ENCODE results near the gene DUS2.
"Not testable (repeated sequence)": the region's sequence is repeated elsewhere in the genome, so short reads cannot be mapped to it uniquely, and the experiment has no call there.

The DUS2 gene

GRCh38 chr16:68005211-68005610 lies 17.9 kb upstream of the DUS2 start:
- in situ Hi-C loops (cut with HindIII; ENCODE audit: low pct_unique_long_range_greater_than_20kb, low sequenced_read_pairs), result no loop called here
- TF ChIP-seq JUND (IDR thresholded peaks at IDR 0.05; ENCODE audit: low read depth), result no peak
- no peak for DNase-seq (ENCODE audit: low read depth in 1 of 2, low spot score in 1 of 2)

- in situ Hi-C loops (cut with HindIII; ENCODE audit: low pct_unique_long_range_greater_than_20kb, low sequenced_read_pairs), result no loop called here
- TF ChIP-seq JUND (IDR thresholded peaks at IDR 0.05; ENCODE audit: low read depth), result no peak
- no peak for DNase-seq (ENCODE audit: low read depth in 1 of 2, low spot score in 1 of 2)
Observed at GRCh38 chr16:68005786-68006286, 17.2 kb upstream of the DUS2 start.

DNA sequence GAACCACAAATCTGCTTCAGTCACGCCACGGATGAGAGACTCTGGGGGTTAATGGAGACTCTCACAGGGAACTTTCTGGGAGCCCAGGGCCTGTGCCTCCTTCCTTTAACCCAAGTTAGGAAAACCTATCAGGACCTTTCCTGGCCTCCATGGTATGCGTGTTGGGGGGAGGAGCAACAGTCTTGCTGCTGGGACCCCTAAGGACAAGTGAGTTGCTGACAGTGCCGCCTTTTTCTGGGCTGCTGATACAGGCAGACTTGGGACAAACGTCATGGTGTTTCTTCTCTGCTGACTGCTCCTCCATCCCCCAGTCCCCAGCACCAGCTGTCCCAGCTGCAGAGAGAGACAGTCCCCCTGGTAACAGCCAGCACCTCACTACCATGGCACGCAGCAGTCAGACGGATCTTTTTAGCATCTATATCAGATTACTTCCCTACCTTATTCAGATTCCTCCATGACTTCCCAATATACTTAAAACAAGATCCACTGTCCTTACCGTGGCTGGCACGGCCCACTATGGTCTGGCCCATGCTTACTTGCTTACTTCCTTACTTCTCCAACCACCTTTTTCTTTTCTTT lies 13.8 kb upstream of the DUS2 start:
- in situ Hi-C loops (cut with HindIII; ENCODE audit: low pct_unique_long_range_greater_than_20kb, low sequenced_read_pairs), result no loop called here
- no peak for TF ChIP-seq JUND (IDR thresholded peaks at IDR 0.05; ENCODE audit: low read depth)
- DNase-seq (ENCODE audit: low read depth in 1 of 2, low spot score in 1 of 2), result no peak

DNA sequence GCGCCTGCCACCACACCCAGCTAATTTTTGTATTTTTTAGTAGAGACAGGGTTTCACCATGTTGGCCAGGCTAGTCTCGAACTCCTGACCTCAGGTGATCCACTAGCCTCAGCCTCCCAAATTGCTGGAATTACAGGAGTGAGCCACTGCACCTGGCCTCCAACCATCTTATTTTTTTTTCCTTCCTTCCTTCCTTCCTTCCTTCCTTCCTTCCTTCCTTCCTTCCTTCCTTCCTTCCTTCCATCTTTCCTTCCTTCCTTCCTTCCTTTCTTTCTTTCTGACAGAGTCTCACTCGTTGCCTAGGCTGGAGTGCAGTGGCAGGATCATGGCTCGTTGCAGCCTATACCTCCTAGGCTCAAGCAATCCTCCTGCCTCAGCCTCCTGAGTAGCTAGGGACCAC lies 13.2 kb upstream of the DUS2 start:
- in situ Hi-C loops (cut with HindIII; ENCODE audit: low pct_unique_long_range_greater_than_20kb, low sequenced_read_pairs), result not testable (repeated sequence)

GRCh38 chr16:68013440-68013839 lies 9.6 kb upstream of the DUS2 start:
- no peak for DNase-seq (ENCODE audit: low read depth in 1 of 2, low spot score in 1 of 2)
- in situ Hi-C loops (cut with HindIII; ENCODE audit: low pct_unique_long_range_greater_than_20kb, low sequenced_read_pairs), result no loop called here
- TF ChIP-seq JUND (IDR thresholded peaks at IDR 0.05; ENCODE audit: low read depth), result no peak

More for the DNA sequence above, 13.2 kb upstream of the DUS2 start:
- not testable (repeated sequence) for DNase-seq (ENCODE audit: low read depth in 1 of 2, low spot score in 1 of 2)

DNA sequence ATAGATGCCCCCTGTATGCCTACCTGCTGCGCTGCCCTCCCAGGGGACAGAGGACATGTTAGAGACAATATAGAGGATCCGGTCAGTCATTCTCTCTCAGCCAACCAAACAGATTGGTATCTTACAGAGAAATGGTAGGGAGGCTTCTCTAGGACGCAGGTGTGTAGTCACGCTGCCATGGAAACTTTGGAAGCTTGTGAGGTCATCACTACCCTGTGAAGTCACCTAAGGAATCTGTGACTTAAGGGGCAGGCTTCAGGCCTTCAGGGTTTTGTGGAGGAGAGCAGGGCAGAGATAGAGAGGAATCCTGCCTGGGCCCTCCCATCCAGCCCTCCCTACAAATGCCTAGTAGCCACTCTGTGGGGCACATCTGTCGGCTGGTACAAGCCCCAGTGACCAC lies 7.4 kb upstream of the DUS2 start, which contains the start of gene DPEP2NB:
DPEP2NB (minus strand) TSS at position 231 of the 400 bp plus-strand sequence; CDS start at position 90, 141 bp downstream.
- DNase-seq (ENCODE audit: low read depth in 1 of 2, low spot score in 1 of 2), result no peak
- in situ Hi-C loops (cut with HindIII; ENCODE audit: low pct_unique_long_range_greater_than_20kb, low sequenced_read_pairs), result no loop called here
- TF ChIP-seq JUND (IDR thresholded peaks at IDR 0.05; ENCODE audit: low read depth), result no peak

DNA sequence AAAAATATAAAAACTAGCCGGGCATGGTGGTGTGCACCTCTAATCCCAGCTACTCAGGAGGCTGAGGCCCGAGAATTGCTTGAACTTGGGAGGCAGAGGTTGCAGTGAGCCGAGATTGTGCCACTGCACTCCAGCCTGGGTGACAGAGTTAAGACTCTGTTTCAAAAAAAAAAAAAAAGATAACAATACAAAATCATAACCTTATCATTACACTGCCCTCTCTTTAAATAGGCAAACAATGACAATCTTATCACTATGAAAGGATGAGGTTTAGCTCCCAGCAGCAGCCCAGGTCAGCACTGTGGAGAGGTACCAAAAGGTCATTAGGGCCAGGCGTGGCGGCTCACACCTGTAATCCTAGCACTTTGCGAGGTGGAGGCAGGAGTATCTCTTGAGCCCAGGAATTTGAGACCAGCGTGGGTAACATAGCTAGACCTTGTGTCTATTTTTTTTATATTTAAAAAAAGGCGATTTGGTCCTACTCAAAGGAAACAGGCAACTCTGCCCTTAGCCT lies 3.9 kb upstream of the DUS2 start:
- in situ Hi-C loops (cut with HindIII; ENCODE audit: low pct_unique_long_range_greater_than_20kb, low sequenced_read_pairs), result no loop called here

DNA sequence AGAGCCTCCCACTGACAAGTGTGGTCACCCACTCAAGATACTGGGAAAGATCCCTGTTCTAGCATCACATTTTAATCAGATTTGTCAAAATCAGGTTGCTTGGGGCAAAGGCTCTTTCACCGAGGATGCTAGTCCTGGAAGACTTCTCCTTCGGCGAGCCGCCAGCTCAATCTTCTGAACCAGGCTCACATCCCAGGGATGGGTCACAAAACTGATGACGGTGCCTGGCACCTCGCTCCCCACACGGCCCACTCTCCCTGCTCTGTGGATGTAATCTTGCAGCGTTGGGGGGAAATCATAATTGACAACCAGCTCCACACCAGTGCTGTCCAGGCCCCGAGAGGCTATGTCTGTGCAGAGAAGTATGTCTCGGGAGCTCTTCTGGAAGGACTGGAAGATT lies 1.6 kb upstream of the DUS2 start:
- no peak for DNase-seq (ENCODE audit: low read depth in 1 of 2, low spot score in 1 of 2)
- in situ Hi-C loops (cut with HindIII; ENCODE audit: low pct_unique_long_range_greater_than_20kb, low sequenced_read_pairs), result no loop called here
- no peak for TF ChIP-seq JUND (IDR thresholded peaks at IDR 0.05; ENCODE audit: low read depth)

More for the DNA sequence above, 3.9 kb upstream of the DUS2 start:
- TF ChIP-seq JUND (IDR thresholded peaks at IDR 0.05; ENCODE audit: low read depth), result no peak
- no peak for DNase-seq (ENCODE audit: low read depth in 1 of 2, low spot score in 1 of 2)

GRCh38 chr16:68022278-68022727 lies 781 bp upstream of the DUS2 start:
- TF ChIP-seq JUND (IDR thresholded peaks at IDR 0.05; ENCODE audit: low read depth), result no peak
- in situ Hi-C loops (cut with HindIII; ENCODE audit: low pct_unique_long_range_greater_than_20kb, low sequenced_read_pairs), result no loop called here
- no peak for DNase-seq (ENCODE audit: low read depth in 1 of 2, low spot score in 1 of 2)

DNA sequence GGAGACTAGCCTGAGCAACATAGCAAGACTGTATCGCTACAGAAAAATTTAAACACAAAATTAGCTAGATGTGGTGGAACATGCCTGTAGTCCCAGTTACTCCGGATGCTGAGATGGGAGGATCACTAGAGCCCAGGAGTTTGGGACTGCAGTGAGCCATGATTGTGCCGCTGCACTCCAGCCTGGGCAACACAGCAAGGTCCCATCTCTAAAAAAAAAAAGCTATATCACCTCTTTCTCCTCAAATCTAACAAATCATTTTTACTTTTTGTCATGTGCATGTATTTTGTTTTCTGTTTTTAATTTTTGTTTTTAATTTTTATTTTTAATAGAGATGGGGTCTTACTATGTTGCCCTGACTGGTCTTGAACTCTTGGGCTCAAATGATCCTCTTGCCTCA lies 5.9 kb downstream of the DUS2 start:
- no peak for DNase-seq (ENCODE audit: low read depth in 1 of 2, low spot score in 1 of 2)
- TF ChIP-seq JUND (IDR thresholded peaks at IDR 0.05; ENCODE audit: low read depth), result no peak
- in situ Hi-C loops (cut with HindIII; ENCODE audit: low pct_unique_long_range_greater_than_20kb, low sequenced_read_pairs), result no loop called here

GRCh38 chr16:68030108-68030507 lies 7.0 kb downstream of the DUS2 start:
- in situ Hi-C loops (cut with HindIII; ENCODE audit: low pct_unique_long_range_greater_than_20kb, low sequenced_read_pairs); DNase-seq (ENCODE audit: low read depth in 1 of 2, low spot score in 1 of 2): not testable (repeated sequence)

DNA sequence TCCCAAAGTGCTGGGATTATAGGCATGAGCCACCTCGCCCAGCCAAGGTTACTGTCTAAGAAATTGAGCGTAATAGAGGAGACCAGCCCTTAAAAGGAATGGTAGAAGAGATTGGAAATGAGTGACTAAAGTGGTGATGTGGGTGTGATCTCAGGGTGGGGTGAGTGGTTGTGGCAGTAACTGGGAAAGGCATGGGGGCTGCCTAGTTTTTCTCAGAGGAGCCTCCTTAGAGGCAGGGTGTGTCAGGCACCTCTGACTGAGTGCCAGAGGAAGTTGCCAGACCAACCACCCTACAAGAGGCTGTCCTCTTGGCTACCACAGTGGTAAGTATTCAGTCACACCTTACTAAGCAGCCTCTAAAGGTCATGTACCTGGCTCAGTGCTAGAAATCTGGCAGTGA lies 8.9 kb downstream of the DUS2 start:
- no peak for TF ChIP-seq JUND (IDR thresholded peaks at IDR 0.05; ENCODE audit: low read depth)
- DNase-seq (ENCODE audit: low read depth in 1 of 2, low spot score in 1 of 2), result no peak
- in situ Hi-C loops (cut with HindIII; ENCODE audit: low pct_unique_long_range_greater_than_20kb, low sequenced_read_pairs), result no loop called here

- in situ Hi-C loops (cut with HindIII; ENCODE audit: low pct_unique_long_range_greater_than_20kb, low sequenced_read_pairs), result no loop called here
- no peak for TF ChIP-seq JUND (IDR thresholded peaks at IDR 0.05; ENCODE audit: low read depth)
- DNase-seq (ENCODE audit: low read depth in 1 of 2, low spot score in 1 of 2), result no peak
Observed at GRCh38 chr16:68033101-68033500, 10.0 kb downstream of the DUS2 start.

DNA sequence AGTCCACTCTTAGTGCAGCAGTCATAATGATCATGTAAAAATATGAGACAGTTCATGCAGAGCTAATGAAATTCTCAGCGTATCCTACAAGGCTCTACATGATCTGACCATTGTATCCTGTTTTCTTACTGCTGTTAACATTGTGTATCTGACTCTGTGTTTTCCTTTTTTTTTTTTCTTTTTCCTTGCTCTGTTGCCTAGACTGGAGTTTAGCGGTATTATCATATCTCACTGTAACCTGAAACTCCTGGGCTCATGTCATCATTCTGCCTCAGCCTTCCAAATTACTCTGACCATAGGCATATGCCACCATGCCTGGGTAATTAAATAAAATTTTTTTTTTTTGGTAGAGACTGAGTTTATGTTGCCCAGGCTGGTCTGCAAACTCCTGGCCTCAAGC lies 12.1 kb downstream of the DUS2 start:
- no peak for TF ChIP-seq JUND (IDR thresholded peaks at IDR 0.05; ENCODE audit: low read depth)
- DNase-seq (ENCODE audit: low read depth in 1 of 2, low spot score in 1 of 2), result no peak

More for the DNA sequence above, 12.1 kb downstream of the DUS2 start:
- in situ Hi-C loops (cut with HindIII; ENCODE audit: low pct_unique_long_range_greater_than_20kb, low sequenced_read_pairs), result no loop called here

All from T47D (cell line).